ENCODE results near the gene SAG.

SAG gene

GRCh38 chr2:233338812-233339368, 31.3 kb downstream of the SAG start:
- no peak for TF ChIP-seq ZFX (IDR thresholded peaks at IDR 0.05; ENCODE audit: borderline replicate concordance)
- TF ChIP-seq CTCF (IDR thresholded peaks at IDR 0.05), result no peak
- H3K27ac ChIP-seq, result no peak overlapping the region

GRCh38 chr2:233339427-233339826, 31.8 kb downstream of the SAG start:
- no peak for TF ChIP-seq CTCF (IDR thresholded peaks at IDR 0.05)
- no peak for TF ChIP-seq ZFX (IDR thresholded peaks at IDR 0.05; ENCODE audit: borderline replicate concordance)
- no peak overlapping the region for H3K27ac ChIP-seq

GRCh38 chr2:233341296-233341695, 33.7 kb downstream of the SAG start:
- no peak overlapping the region for H3K27ac ChIP-seq
- no peak for TF ChIP-seq CTCF (IDR thresholded peaks at IDR 0.05)
- no peak for TF ChIP-seq ZFX (IDR thresholded peaks at IDR 0.05; ENCODE audit: borderline replicate concordance)

- H3K27ac ChIP-seq, result no peak overlapping the region
- TF ChIP-seq ZFX (IDR thresholded peaks at IDR 0.05; ENCODE audit: borderline replicate concordance) (no peak), CTCF (IDR thresholded peaks at IDR 0.05) (no peak)
These were observed 34.7 kb downstream of the SAG start for GRCh38 chr2:233342301-233342700.

- TF ChIP-seq ZFX (IDR thresholded peaks at IDR 0.05; ENCODE audit: borderline replicate concordance) (no peak), CTCF (IDR thresholded peaks at IDR 0.05) (no peak)
- H3K27ac ChIP-seq, result no peak overlapping the region
These were observed 35.6 kb downstream of the SAG start for GRCh38 chr2:233343171-233343705.

GRCh38 chr2:233346376-233346775, 38.8 kb downstream of the SAG start:
- TF ChIP-seq ZFX (IDR thresholded peaks at IDR 0.05; ENCODE audit: borderline replicate concordance) (no peak), CTCF (IDR thresholded peaks at IDR 0.05) (no peak)
- H3K27ac ChIP-seq, result no peak overlapping the region

- no peak overlapping the region for H3K27ac ChIP-seq
- TF ChIP-seq CTCF (IDR thresholded peaks at IDR 0.05), result no peak
- no peak for TF ChIP-seq ZFX (IDR thresholded peaks at IDR 0.05; ENCODE audit: borderline replicate concordance)
These were observed 39.3 kb downstream of the SAG start for GRCh38 chr2:233346930-233347329.

All from 22Rv1 (cell line).